Activated CD8-positive, alpha-beta memory T cell treated with anti-CD3 and anti-CD28 coated beads, Interleukin-2, amount 50 U/mL, for 1 hour (primary cell): ENCODE results near the gene PLEKHA6.

ENCODE experiments used
- DNase-seq: peaks from one replicate; pipeline ENCODE4 v3.0.0-alpha.2; 2020; ENCODE audit errors: extremely low read depth

Gene PLEKHA6

DNA sequence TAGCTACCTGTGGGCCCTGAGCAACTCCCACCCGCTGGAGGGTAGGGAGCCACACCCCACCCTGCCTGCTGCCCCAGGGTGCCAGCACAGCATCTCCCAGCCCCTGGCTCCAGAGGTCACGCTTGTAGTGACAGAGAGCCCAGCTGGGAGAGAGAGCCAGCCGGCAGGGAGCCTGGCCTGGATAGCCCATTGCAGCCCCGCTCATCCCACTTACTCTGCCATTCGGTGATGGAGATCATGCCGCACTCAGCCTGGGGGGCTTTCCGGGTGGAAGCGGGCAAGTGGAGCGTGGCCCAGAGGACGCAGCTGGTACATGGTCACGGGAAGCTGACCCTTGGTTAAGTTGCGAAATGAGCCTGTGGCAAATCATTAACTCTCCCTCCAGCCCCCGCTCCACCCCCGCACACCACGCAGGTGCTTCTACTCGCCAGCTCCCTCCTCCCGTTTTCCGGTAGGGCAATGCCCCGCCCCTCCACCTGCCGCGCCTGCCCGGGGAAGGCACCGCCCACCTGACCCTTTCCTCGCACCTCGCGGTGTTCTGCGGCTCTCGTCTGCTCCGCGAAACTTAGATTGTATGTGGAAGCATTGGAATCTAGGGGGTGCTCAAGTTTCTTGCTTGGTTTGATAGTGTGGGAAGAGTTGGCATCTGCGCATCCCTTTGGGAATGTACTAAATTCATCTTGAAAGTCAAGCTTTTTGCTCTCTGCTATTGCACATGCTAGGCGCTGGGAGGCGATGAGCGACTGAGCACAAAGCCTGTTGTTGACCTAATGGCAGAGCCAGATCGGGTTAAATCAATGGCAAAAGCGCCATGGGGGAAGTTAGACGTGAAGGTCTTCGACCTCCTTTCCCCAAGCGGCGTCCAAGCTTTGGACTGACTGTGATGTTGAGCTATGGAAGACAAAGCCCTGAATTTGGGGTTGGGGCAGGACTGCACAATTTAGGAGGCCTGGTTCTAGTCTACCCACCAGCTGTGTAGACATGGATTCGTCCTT, 145.8 kb downstream of the PLEKHA6 start, which contains the start of gene GOLT1A:
Gene GOLT1A, minus strand, starts transcription at position 321 of the 995 bp plus-strand sequence. Its CDS starts 82 bp downstream, at position 239.
- no peak for DNase-seq

DNA sequence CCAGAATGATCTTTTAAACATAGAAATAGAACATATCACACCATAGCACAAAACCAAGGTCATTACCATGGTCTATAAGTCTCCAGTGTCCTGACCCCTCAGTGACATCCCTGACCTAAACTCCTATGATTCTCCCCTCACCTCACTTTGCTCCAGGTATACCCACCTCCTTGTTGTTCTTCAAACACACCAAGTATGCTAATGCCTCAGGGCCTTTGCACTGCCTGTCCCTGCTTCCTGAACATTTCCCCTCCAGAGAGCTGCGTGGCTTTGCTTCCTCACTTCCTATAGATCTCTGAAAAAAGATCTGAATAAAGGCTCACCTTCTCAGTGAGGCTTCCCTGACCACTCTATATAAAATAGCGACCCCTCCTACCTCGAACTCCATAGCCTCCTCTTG, 147.0 kb downstream of the PLEKHA6 start:
- no peak for DNase-seq

DNA sequence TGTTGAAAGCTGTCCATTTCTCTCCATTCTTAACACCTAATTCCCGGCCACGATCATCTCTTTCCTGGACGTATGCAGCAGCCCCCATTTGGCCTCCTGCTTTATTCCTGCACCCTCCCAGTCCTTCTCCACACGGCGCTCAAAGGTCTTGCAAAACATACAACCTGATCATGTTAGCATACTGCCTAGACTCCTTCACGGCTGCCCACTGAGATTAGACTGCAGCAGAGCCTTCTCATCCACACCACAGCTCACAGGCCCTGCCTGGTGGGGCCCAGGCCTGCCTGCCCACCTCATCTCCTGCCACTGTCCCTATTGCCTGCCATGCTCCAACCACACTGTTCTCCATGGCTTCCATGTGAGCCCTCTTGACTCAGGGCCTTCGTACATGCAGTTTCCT, 148.7 kb downstream of the PLEKHA6 start:
- no peak for DNase-seq

DNA sequence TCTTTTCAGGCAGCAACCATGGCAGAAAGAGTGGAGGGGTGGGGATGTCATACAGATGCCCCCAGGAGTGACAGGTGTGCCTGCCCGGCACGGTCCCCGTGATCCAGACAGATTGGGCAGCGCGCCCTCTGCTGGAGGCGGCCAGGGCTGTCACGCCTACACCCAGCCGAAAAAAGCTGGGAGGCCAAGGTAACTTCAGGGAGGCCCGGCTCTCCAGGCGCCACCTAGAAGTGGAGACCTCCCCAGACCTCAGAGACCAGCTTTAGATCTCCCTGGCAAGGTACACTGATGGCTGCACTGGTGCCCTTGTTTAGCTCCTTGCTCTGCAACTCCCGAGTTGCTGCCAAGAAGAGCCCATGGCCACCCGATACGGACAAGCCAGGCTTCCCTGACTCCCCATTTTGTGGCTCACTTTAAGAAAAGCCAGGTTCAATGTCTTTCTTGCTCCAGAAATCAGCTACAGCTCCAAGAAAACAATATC, 152.6 kb downstream of the PLEKHA6 start:
- DNase-seq: peak; percentile 22

DNA sequence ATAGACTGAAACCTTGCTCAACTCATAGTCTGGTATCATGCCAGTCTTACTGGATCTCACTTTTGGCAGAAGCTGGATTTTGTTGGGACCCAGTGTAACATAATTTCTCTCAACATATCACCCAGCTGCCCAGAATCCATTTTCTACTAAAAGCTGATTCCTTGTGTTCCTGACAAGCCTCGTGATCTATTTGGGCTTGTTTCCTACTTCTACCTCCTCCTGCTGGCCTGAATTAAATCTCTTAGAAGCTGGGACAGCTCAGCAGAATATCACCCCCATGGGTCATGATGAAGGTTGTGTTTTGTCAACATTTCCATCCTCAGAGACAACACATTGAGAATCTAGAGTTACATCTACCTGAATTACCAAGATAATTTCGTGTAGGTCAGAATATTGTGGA, 153.6 kb downstream of the PLEKHA6 start:
- no peak for DNase-seq

DNA sequence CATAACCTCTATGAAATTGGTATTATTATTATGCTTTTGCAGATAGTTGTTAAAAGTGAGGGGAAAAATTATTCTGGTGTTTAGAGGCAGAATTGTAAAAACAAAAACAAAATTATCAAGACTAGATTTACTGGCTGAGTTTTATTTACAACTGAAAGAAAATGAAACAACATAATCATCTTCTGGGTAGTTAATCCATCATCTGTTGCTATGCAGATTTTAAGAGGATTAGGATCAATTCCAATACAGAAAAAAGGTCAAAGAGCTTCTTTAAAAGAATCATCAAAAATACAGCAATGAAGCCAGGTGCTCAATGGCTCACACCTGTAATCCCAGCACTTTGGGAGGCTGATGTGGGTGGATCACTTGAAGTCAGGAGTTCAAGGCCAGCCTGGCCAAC, 154.2 kb downstream of the PLEKHA6 start:
- no peak for DNase-seq

DNA sequence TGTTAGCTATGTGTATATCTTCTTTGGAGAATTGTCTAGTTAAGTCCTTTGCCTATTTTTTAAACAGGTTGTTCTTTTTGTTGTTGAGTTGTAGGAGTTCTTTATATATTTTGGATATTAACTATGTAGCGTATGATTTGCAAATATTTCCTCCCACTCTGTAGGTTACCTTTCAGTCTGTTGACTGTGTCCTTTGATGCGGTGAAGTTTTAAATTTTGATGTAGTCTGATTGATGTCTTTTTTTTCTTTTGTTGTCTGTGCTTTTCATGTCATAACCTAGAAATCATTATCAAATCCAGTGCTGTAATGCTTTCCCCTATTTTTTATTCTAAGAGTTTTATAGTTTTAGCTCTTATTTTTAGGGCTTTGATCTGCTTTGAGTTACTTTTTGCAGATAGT, 154.8 kb downstream of the PLEKHA6 start:
- DNase-seq: no peak

DNA sequence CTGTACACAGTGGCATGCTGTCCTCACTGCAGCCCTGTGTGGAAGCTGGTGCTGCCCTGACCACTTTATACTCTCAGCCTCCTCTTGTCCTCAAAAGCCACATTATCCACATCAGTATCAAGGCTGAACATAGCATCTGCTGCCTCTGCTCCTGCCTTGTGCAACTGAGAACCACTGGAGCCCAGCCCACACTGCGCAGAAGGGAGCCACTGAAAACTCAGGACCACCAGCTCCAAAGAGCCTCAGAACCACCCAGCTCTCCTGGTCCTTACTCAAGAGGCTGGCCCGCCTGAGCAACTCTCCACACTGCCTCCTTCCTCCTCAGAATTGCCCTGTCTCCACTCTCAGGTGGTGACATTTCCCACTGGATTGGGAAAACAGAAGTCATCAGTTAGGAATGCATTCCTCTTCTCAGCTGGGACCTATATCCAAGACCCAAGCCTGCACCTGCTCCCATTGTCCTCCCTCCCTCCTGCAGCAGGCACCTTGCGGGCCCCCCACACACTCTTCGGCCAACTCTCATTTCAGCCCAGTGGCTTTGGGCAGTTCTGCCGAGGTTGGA, 156.4 kb downstream of the PLEKHA6 start:
- no peak for DNase-seq

DNA sequence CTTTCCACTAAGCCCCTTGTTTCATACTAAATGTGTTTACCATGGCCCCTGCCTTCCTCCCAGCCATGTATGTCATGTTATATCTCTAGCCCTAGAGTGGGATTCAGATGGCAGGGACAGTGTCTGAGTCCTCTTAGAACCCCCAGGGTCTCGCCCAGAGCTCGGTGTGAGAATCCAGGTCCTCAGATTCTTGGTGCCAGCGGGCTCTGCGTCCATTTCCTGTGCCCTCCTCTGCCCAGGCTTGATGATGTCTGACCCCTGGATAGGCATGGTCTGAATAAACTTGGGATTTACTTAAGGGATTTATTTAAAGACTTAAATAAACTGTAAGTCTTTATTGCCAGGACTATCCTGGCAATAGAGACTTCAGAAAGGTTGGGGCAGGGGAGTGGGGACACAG, 157.2 kb downstream of the PLEKHA6 start:
- no peak for DNase-seq

DNA sequence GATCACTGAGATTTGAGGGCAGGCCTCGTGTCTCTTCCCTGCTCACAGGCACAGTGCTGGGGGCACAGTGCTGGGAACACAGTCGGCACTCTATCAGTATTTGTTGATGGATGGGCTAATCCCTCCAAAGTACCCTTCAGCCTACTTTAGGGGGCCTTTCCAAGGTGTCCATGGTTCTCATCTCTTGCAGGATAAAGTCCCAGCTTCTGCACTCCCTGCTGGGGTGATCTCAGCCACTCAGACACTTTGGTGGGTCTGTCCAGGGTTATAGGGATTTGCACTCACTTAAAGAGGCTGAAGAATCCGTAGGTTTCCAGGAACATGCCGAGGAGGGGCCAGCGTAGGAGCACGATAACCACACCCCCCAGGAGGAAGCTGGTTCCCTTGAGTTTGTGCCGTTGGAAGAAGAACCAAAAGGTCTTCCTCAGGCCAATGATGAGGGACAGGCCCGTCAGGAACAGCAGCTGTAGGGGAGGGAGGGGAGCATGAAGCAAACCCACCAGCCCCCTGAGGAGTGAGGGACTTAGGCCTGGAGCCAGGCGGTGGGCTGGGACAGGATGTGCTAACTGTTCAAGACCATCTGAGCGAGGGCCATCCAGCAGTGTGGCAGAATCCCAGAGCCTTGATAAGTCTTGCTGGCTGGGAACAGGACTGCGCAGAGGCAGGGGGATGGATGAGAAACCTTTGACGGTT, 158.2 kb downstream of the PLEKHA6 start:
- no peak for DNase-seq

DNA sequence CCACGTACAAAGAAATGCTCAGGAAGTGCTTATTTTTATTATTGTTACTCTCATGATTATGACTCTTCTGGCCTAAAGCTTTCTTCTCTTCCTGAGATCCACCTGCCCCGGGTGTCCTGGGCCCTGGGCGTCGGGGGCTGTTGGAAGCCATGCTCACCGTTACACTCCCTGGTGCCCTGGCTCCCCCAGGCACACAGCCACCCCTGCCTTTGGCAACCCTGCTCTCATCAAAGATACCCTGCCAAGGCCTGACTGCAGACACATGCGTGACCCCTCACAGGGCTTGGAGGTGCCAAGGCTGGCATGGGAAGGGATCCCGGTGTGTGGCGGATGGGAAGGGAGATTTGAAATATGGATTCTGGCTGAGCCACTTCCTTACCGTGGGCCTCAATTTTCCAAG, 160.2 kb downstream of the PLEKHA6 start:
- DNase-seq: no peak

DNA sequence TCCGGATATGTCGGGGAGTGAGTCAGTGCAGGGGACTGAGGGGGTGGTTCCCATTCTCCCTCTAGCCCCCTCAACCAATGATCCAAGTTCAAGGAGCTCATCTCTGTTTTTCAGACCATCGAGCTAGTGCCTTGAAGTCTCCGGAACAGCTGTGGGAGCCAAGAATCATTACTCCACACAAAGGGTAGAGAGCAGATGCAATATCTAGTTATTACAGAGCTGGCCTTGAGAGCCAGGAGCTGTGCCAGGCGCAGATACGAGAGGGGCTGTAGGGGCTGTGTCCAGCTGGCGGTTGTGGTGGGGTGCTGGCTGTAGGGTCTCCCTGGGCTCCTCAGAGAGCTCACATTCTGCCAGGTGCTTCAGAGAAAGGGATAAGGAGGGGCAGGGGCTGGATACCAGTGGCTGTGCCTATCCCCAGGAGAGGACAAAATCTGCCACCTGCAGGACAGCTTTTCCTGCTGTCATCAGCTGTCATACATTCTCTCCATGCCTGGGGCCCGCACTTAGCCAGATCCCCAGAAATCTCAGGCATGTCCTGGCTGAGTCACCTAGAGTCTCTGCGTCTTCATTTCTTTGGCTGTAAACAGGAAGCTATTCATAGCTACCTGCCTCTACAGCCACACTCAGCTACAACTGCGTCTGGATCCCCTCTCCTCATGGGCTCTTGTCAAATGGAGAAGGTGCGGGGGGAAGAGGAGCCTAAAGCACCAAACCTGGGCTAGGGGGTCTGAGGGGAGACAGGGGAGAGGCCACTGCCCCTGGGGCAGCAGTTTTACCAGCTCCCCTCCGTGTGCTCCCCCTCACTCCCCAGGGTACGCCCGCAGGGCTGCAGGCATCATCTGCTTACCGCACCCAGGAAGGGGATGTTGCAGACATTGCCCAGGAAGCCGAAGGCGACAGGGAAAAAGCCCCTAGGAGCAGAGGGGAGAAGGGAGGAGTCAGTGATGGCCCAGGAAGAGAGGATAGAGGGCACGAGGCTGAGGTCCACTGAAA, 161.1 kb downstream of the PLEKHA6 start:
- no peak for DNase-seq

DNA sequence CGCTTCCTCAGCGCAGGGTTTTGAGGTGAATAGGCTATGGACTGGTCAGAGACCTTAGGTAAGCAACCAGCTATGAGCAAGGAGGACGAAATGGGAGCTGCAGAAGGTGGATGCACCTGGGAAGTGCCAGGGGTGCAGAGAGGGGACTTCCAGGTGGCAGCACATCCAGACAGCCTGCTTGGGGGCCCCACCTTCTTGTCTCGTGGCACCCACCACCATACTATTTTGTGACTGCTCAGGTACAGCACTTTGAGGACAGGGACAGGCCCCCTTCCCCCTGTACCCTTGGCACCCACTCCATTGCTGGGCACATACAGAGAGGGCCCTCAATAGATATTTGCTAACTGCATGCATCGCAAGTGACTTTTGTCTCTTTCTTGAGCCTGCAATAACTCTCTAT, 162.7 kb downstream of the PLEKHA6 start:
- no peak for DNase-seq

DNA sequence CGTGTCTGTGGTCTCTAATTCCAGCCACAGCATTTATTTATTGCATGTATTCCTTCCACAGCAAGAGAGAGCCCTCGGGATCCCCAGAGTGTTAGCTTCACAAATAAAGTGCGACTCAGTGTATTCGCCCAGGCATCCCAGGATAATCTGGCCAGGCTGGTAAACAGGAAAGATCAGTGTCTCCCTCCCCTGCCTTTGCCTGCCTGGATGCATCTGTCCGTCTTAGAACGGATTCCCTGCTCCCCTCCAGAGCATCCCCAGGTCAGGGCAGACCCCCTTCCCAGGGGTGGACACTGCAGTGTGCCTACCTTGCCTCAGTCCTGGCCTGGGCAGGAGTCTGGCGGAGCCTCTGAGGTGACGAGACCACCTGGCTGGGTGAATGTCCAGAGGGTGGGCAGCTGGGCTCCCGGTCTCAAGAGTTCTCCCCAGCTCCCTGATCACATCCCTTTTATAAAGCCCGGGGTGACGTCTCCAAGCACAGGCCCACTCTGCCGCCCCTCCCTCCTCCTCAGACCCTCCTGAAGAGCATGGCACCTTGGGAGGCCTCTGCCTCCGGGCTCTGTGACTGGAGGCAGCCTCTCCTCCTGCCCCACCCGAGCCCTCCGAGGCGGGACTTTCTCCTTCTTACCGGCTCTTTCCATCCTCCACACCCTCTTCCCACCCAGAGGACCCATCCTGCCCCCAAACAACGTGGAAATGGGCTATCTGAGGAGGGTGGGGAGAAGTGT, 163.5 kb downstream of the PLEKHA6 start, which contains the start of gene KISS1:
Gene KISS1, minus strand, starts transcription at position 424 of the 728 bp plus-strand sequence. CDS start 3,615 bp downstream, outside the sequence.
- no peak for DNase-seq

DNA sequence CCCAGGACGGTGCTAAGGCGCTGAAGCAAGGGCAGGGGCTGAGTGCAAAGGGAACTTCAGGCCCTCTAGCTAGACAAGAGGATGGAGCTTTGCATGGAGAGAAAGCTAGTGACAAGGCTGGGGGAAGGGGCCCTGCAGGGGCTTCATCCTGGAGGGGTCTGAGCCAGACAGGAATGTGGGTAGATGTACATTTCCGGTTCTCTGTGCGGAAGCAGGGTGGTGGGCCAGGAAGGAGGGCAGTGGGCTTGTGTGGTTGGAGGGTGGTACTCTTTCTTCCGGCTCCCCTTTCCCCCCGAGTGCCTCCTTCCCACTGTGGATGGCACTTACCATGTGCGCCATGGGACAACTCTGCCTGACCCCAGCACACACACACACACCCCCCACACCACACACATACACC, 165.0 kb downstream of the PLEKHA6 start:
- DNase-seq: no peak

DNA sequence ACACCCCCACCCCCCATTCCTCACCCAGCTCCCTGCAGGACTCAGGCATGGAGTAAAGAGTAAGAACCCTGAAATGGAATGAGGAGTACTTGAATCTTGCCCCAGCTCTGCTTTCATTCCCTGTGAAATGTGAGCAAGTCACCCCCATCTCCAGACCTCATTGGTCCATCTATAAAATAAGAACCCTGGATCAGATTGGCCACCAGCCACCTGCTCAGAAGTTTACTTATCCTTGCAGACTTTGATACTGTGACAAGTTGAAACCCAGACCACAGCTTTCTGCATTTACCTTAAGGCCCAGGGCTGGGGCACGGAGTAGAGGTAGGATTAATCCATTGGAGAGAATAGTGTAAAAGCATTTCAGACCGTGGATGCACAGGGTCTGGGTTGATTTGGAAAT, 165.6 kb downstream of the PLEKHA6 start:
- no peak for DNase-seq

DNA sequence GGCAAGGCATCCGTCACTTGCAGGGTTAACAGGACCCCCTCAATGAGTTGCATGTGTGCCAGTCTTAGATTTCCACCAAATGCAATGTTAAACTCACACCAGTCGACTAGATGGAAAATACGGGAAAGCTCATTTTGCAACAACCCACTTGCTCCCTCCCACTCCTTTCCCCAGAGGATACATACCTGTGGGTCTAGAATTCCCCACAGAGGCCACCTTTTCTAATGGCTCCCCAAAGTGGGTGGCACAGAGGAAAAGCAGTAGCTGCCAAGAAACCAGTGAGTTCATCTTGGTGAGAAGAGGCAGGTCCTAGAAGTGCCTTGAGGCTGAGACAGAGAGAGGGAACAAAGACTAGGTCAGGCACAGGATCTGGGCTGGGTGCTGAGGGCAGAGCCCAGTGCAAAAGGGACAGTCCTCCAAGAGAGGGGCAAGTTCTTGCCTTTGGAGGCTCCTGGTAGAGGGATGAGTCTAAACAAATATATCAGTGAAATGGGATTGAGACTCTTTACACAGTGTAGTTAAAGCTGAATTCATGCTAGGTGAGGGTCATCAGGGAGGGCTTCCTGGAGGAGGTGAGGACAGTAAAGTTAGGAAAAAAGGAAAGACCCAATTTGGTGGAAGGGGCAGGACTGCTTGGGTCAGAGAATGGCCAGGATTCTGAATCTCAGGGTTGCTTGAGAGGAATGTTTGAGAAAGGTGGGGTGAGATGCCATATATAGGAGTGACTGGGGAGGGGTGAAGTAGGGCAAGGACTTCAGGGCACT, 167.0 kb downstream of the PLEKHA6 start:
- DNase-seq: no peak

DNA sequence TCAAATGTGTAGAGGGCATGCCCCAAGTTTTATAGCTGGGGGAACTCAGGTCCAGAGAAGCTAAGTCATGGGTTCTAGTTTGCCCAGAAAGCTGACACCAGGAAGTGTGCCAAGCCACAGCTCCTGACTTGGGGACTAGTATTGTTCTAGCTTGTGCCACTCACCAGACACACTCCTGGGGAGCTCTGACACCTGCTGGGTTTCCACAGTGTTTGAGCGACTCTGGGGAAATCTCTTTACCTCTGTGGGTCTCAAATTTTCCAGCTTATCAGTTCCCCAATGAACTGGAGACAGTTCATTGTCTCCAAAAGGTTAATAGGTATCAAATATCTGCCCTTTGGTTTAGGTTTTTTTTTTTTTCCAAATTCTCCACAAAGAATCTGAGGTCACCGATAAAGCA, 167.7 kb downstream of the PLEKHA6 start:
- no peak for DNase-seq

DNA sequence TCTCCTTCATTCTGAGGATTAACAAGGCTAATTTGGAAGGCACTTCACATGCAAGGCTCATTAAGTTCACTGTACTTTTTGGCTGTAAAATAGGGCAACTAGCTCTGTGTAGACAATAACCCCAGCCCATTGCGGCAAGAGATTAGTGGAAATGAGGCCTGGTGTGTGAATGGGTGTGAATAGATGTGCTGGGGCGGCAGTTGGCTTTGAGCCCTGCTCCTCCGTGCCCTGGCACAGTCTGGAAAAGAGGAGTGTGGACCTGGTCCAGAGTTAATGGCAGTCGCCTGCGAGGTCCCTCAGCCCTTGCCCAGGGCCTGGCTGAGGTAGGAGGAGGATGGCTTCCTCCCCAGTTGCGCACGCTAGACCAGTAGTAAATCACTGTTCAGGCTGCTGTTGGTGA, 168.3 kb downstream of the PLEKHA6 start:
- no peak for DNase-seq
